Vagina (tissue), 2 donors: Measurements from ENCODE around the gene ZNF394.

Source experiments
- CTCF ChIP-seq, 3 experiments: fragments of 450-650 bp in 2 of 3; fragments of 200-600 bp in 1 of 3; sonication (generic) in 1 of 3; IDR thresholded peaks; one replicate each; pipeline ENCODE4 v1.5.1; 2017 to 2019; ENCODE audit warnings: antibody characterized with exemption in 3 of 3, mild to moderate bottlenecking in 2 of 3, moderate library complexity in 2 of 3
- POLR2AphosphoS5 ChIP-seq, 2 donors: sonication (generic); formaldehyde crosslinking; IDR thresholded peaks; one replicate each; pipeline ENCODE4 v1.9.0; 2017; ENCODE audit warnings: antibody characterized with exemption in 2 of 2, mild to moderate bottlenecking in 2 of 2, low read depth in 1 of 2; ENCODE audit not compliant: insufficient read depth in 1 of 2

DNA sequence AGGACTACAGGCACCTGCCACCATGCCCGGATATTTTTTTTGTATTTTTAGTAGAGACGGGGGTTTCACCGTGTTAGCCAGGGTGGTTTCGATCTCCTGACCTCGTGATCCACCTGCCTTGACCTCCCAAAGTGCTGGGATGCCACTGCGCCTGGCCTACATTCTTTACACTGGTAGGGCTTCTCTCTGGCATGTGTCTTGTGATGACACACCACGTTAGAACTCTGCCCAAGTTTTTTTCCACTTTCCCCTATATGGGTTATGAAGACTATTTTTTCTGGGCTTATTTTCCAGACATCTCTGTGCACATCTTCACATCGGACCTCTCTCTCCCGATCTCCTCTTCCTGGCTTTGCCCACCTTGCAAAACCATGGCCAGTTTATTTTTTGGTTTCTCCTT lies 41.1 kb upstream of the ZNF394 start:
- TF ChIP-seq CTCF (IDR thresholded peaks at IDR 0.05) (no peak), POLR2AphosphoS5 (IDR thresholded peaks at IDR 0.05; ENCODE audit: insufficient read depth in 1 of 2, low read depth in 1 of 2) (no peak)
